Mucosa of rectum (tissue), 2 donors: ENCODE measurements around the gene MPPED1.

Source experiments
- H3K27ac ChIP-seq, 2 donors: one replicate each; pipeline ENCODE4 v1.7.0; 2013; ENCODE audit warnings: inconsistent platforms in 2 of 2, low read depth in 2 of 2, low read length in 2 of 2
- H3K27me3 ChIP-seq, 2 donors: one replicate each; pipeline ENCODE4 v1.7.0; 2013; ENCODE audit warnings: low read length in 2 of 2; ENCODE audit not compliant: control insufficient read depth in 2 of 2, insufficient read depth in 2 of 2
- H3K36me3 ChIP-seq, 2 donors: one replicate each; pipeline ENCODE4 v1.7.0; 2013; ENCODE audit warnings: low read length in 2 of 2; ENCODE audit not compliant: control insufficient read depth in 2 of 2, insufficient read depth in 2 of 2
- H3K4me1 ChIP-seq, 2 donors: one replicate each; pipeline ENCODE4 v1.7.0; 2013; ENCODE audit warnings: low read length in 2 of 2, mild to moderate bottlenecking in 1 of 2; ENCODE audit not compliant: control insufficient read depth in 2 of 2, insufficient read depth in 2 of 2
- H3K4me3 ChIP-seq, 2 donors: one replicate each; pipeline ENCODE4 v1.7.0; 2013; ENCODE audit warnings: low read length in 2 of 2
- H3K9ac ChIP-seq, 2 donors: one replicate each; pipeline ENCODE4 v1.7.0; 2013; ENCODE audit warnings: low read length in 2 of 2, low read depth in 1 of 2, mild to moderate bottlenecking in 1 of 2
- H3K9me3 ChIP-seq, 2 donors: one replicate each; pipeline ENCODE4 v1.7.0; 2013; ENCODE audit warnings: low read length in 2 of 2; ENCODE audit not compliant: control insufficient read depth in 2 of 2
- donor health status: healthy.
- donor health status: Normal muscosa, but diverticular disease.

The MPPED1 gene

DNA sequence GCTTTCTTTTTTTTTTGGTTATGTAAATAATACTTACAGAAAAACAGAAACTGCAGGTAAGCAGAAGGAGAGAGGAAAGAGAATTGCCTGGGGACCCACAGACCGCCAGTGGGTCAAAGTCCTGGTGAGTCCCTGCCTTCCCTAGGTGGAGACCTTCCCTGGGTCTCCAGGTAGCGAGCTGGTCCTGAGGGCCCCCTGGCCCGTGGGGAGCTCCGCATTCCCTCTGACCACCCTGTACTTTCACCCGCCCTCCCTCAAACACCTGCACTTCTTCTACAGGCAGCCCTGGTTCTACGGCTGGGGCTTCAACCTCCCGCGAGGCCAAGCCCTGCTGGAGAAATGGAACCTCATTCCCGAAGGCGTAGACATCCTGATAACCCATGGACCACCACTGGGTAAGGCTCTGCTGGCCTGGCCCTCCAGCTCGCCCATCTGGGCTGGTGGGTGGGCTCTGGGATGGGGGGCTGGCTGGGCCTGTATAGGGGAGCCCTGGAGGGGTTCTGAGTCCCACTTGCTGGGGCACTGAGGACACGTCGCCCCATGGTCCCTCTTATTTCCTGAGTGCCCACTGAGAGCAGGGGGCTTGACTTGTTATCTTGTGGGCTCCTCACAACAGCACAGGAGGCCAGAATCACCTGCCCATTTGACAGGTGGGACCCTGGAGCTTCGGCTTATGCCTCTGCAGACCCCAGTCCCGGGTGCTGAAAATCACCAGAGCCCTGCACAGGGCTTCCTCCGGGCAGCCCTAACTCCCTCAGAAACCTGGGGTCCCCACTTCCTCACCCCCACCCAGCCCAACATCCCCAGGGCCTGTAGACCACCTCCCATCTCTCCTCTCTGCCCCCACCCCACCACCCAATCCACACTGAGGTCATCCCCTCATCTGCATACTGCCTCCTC lies 86.4 kb downstream of the MPPED1 start:
- no peak overlapping the region for H3K9ac ChIP-seq
- H3K27me3 ChIP-seq = no peaks in the 10 kb centered on the region
- H3K27ac ChIP-seq = no peak overlapping the region

DNA sequence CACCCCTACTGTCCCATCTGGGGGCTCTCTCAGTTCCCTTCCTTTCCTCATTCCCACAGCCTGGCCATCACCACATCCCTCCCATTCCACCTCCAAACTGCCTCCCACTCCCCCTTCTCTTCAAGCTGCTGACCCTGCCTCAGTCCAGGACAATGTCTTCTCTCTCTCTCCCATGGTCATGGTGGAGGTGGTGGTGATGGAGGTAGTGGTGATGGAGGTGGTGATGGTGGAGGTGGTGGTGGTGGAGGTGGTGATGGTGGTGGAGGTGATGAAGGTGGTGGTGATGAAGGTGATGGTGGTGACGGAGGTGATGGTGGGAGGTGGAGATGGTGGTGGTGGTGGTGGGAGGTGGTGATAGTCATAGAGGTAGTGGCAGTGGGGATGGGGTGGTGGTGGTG lies 87.0 kb downstream of the MPPED1 start:
- Histone ChIP-seq H3K9ac (no peak overlapping the region), H3K36me3 (no peaks in the 10 kb centered on the region), H3K27me3 (no peaks in the 10 kb centered on the region), H3K27ac (no peak overlapping the region), H3K9me3 (no peaks in the 10 kb centered on the region), H3K4me1 (no peaks in the 10 kb centered on the region), H3K4me3 (no peak overlapping the region)

More for the DNA sequence above, 86.4 kb downstream of the MPPED1 start:
- H3K4me3 ChIP-seq = no peak overlapping the region
- H3K9me3 ChIP-seq = no peaks in the 10 kb centered on the region
- H3K4me1 ChIP-seq = no peaks in the 10 kb centered on the region
- H3K36me3 ChIP-seq = no peaks in the 10 kb centered on the region

DNA sequence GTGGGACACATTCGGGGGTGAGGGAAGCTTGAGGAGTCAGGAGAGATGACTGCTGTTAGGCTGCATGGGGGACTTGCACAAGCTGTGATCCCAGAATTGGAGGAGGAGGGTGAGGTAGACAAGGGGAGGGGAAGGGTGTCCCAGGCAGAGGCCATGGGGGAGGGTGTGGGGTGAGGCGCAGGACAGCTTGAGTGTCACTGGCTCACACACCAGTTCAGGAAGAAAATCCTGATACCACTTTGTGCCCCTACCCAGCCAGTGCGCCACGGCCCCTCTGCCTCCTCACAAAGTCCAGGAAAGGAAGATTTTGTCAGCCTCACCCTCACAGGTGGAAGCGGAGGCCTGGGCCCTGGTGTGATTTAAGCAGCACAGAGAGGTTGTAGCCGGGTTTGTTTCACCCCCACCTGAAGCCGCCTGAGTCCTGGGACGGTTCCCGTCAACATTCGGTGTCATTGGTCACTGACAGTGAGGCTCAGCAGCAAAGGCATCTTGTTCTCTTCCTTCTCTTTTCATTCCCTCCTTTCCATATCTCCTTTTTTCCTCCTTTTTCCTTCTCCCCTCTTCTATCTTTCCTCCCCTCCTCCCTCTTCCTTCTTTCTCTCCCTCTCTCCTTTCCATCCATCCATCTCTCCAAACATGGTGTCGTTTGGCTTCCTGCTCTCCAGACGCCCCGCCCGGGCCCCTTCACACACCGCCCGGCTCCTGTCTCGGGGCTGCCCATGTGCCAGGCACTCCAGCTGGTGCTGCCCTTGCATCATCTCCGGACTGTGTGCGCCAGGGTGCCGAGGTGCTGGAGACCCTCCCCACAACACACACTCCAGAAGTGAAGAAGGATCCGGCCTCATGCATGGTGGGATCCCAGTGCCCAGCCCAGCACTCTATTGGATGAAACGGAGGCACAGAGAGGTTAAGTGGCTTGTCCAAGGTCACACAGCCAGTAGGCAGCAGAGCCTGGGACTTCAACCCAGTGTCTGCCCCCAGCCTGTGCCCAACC lies 89.3 kb downstream of the MPPED1 start:
- Histone ChIP-seq H3K4me3 (no peak overlapping the region), H3K9ac (no peak overlapping the region), H3K9me3 (no peaks in the 10 kb centered on the region), H3K4me1 (no peaks in the 10 kb centered on the region), H3K36me3 (no peaks in the 10 kb centered on the region), H3K27ac (no peak overlapping the region), H3K27me3 (no peaks in the 10 kb centered on the region)

DNA sequence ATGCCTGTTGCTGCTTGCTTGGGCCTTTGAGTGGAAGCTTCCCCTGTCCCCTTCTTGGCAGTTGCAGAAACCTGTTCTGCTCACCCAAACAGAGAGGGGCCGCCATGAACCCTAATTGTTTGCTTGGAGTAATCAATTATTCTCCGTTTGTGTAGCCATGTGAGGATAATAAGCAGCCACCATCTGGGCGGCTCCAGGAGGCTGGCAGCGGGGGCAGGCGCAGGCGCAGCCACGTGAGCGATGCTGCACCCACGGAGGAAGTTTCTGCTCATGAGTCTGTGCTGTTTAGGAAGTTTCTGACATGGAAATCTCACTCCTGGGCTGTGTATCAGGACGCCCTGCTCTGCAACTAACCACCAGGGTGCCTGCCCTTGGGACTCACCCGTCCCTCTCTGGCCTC lies 90.1 kb downstream of the MPPED1 start:
- no peaks in the 10 kb centered on the region for H3K4me1 ChIP-seq
- no peaks in the 10 kb centered on the region for H3K9me3 ChIP-seq
- H3K36me3 ChIP-seq = no peaks in the 10 kb centered on the region
- H3K9ac ChIP-seq = no peak overlapping the region
- no peaks in the 10 kb centered on the region for H3K27me3 ChIP-seq
- no peak overlapping the region for H3K27ac ChIP-seq
- H3K4me3 ChIP-seq = no peak overlapping the region

DNA sequence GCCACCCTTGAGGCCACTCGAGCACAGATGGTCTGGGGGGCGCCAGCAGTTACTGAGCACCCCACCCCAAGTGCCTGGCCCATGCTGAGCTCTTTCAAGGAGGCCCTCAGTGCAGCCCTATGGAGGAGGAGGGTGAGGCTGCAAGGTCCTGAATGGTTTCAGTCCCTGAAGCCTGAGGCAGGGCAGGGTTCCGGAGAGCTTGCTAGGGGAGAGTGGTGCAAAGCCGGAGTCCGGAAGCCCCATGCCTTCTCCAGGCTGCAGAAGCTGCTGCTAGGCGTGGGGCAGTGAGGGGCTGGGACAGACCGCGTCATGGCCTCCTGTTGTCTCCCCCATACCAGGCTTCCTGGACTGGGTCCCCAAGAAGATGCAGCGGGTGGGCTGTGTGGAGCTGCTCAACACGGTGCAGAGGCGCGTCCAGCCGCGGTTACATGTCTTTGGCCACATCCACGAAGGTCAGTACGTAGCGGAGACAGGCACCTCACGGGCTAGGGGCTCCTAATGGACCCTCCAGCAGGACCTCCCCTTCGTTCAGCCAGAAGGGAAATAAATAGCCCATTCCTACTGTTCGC lies 90.6 kb downstream of the MPPED1 start:
- Histone ChIP-seq H3K9ac (no peak overlapping the region), H3K36me3 (no peaks in the 10 kb centered on the region), H3K27ac (no peak overlapping the region), H3K4me3 (no peak overlapping the region), H3K27me3 (no peaks in the 10 kb centered on the region), H3K4me1 (no peaks in the 10 kb centered on the region), H3K9me3 (no peaks in the 10 kb centered on the region)

DNA sequence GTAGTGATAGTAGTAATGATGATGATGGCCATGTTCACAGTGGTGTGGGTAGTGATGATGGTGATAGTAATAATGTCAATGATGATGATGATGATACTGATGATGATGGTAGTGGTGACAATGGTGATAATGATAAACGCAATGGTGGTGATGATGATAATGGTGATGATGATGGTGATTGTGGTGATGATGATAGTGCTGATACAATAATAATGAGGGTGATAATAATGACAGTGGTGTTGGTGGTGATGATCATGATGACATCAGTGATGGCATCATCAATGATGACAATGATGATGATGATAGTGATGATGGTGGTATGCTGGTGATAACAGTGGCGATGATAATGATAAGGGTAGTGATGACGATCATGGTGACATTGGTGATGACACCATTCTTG lies 92.3 kb downstream of the MPPED1 start:
- Histone ChIP-seq H3K27me3 (no peaks in the 10 kb centered on the region), H3K9ac (no peak overlapping the region), H3K4me1 (no peaks in the 10 kb centered on the region), H3K4me3 (no peak overlapping the region), H3K36me3 (no peaks in the 10 kb centered on the region), H3K9me3 (no peaks in the 10 kb centered on the region), H3K27ac (no peak overlapping the region)

DNA sequence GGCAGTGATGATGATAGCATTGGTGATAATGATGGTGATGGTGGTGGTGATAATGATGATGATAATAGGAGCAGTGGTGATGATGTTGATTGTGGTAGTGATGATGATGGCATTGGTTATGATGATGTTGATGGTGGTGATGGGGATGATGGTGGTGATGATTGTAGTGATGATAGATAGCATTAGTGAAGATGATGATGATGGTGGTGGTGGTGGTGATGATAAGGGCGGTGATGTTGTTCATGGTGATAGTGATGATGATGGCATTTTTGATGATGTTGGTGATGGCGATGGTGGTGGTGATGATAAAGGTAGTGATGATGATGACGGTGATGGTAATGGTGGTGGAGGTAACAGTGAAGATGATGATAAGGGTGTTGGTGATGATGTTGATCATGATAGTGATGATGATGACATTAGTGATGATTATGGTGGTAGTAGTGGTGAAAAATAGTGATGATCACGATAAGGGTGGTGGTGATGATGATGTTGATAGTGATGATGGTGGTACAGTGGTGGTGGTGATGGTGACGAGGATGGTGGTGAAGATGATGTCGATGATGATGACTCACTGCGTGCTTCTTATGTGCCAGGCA lies 93.0 kb downstream of the MPPED1 start:
- Histone ChIP-seq H3K9ac (no peak overlapping the region), H3K9me3 (no peaks in the 10 kb centered on the region), H3K27me3 (no peaks in the 10 kb centered on the region), H3K27ac (no peak overlapping the region), H3K4me1 (no peaks in the 10 kb centered on the region), H3K36me3 (no peaks in the 10 kb centered on the region), H3K4me3 (no peak overlapping the region)

DNA sequence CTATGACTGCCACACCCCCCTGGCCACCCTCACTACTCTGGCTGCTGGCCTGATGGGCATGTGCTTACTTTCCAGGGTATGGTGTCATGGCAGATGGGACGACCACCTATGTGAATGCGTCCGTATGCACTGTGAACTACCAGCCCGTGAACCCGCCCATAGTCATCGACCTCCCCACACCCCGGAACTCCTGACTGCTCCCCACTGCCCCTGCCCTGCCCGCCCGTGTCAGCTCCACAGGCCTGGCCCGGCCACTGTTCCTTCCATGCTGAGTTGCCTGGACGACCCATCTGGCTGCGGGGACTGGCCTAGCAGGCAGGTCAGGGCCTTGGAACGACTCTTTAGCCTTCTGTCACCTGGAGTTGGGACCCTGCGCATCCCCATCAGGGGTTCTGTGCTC lies 93.6 kb downstream of the MPPED1 start:
- Histone ChIP-seq H3K4me1 (no peaks in the 10 kb centered on the region), H3K4me3 (no peak overlapping the region), H3K9me3 (no peaks in the 10 kb centered on the region), H3K27ac (no peak overlapping the region), H3K36me3 (no peaks in the 10 kb centered on the region), H3K27me3 (no peaks in the 10 kb centered on the region), H3K9ac (no peak overlapping the region)

DNA sequence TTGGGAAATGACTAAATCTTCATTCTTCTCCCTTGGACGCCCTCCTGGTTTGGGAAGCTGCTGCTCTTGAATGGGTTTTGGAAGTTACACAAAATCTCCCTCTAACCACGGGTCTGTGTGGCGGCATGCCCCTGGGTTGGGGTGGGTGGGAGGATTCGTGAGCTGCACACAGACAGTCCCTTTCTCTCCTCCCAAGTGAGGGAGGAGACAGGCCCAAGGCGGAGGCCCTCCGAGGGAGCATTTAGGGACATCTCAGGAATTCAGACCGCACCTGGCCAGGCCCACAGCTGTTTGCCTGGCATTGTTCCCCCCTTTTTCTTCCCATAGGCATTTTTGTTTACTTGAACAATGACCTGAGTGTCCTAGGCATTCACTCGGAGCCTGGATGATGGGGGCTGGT lies 94.1 kb downstream of the MPPED1 start:
- Histone ChIP-seq H3K9me3 (no peaks in the 10 kb centered on the region), H3K4me3 (no peak overlapping the region), H3K36me3 (no peaks in the 10 kb centered on the region), H3K27ac (no peak overlapping the region), H3K27me3 (no peaks in the 10 kb centered on the region), H3K9ac (no peak overlapping the region), H3K4me1 (no peaks in the 10 kb centered on the region)
